ENCODE measurements around the gene C16orf95.

The C16orf95 gene

DNA sequence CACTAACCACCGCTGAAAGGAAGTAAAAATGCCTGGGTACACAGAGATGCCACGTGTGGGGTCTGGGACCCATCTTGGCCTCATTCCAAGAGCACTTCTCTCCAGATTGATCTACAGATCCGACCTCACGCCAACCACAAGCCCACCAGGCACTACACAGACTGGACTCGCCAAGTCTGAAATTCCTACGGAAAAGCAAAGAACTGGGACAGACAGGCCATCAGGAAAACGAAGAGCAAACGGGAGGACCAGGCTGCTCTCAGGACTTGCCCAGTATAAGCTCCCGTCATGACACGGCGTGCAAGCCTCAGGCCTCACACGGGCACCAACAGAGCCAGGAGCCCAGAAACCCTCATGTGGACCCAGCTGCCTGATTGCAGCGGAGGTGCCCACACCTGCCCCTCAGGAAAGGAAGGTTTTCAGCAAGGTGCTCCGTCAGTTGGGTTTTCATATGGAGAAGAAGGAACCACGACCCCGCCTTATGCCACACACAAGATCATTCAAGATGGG is 20.1 kb upstream of the C16orf95 start:
- ChIA-PET CTCF (interaction anchor here (1.0 kb wide), 1 partner anchor 58 kb away, joined by 4 read pairs; no protein-coding TSS in a partner anchor), POLR2A (ENCODE audit: low non-redundant PET) (no interaction called here)
- TF ChIP-seq, protein P1, sequence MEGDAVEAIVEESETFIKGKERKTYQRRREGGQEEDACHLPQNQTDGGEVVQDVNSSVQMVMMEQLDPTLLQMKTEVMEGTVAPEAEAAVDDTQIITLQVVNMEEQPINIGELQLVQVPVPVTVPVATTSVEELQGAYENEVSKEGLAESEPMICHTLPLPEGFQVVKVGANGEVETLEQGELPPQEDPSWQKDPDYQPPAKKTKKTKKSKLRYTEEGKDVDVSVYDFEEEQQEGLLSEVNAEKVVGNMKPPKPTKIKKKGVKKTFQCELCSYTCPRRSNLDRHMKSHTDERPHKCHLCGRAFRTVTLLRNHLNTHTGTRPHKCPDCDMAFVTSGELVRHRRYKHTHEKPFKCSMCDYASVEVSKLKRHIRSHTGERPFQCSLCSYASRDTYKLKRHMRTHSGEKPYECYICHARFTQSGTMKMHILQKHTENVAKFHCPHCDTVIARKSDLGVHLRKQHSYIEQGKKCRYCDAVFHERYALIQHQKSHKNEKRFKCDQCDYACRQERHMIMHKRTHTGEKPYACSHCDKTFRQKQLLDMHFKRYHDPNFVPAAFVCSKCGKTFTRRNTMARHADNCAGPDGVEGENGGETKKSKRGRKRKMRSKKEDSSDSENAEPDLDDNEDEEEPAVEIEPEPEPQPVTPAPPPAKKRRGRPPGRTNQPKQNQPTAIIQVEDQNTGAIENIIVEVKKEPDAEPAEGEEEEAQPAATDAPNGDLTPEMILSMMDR (conservative IDR thresholded peaks at IDR 0.05; ENCODE audit: low read depth): no peak
- H3K27ac ChIP-seq: no peak overlapping the region
- no peak for DNase-seq (ENCODE audit: low spot score)

DNA sequence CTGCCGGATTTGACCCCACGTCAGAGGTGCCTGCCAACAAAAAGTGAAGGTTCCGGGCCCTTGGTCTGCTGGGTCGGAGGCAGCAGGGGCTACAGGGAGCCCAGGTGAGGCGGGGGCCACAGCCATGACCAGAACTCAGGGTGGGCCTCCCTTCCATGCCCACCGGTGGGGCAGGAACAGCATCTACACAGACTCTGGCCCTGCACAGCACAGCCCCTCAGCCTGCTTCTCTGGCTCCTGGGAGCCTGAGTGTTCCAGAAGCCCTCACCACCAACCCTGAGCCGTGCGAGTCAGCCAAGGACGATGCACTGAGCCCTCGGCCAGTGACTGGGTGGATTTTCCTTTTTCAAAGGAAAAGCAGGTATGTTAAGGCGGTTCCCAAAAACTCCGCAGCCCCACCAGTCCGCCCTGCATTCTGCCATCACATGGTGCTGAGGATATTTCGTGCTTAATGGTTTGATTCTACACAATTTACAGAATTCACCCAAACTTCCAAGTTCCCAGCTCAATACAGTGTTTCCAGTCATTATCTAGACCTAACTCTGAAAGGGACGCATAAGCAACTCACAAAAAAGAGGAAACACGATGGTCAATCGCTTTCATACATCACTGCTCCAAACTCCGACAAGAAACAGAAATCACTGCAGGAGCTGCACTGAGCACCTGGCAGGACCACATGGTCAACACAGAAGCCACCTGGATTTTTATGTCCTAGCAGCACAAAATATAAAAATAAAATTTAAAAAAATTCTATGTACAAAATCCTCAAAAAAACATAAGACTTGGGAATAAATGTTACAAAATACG is 19.4 kb upstream of the C16orf95 start:
- TF ChIP-seq, protein P1 (conservative IDR thresholded peaks at IDR 0.05; ENCODE audit: low read depth): no peak
- CTCF ChIA-PET: interaction anchor here (1.0 kb wide), 1 partner anchor 58 kb away, joined by 4 read pairs; no protein-coding TSS in a partner anchor
- DNase-seq (ENCODE audit: low spot score): no peak
- POLR2A ChIA-PET (ENCODE audit: low non-redundant PET): no interaction called here
- H3K27ac ChIP-seq: no peak overlapping the region

DNA sequence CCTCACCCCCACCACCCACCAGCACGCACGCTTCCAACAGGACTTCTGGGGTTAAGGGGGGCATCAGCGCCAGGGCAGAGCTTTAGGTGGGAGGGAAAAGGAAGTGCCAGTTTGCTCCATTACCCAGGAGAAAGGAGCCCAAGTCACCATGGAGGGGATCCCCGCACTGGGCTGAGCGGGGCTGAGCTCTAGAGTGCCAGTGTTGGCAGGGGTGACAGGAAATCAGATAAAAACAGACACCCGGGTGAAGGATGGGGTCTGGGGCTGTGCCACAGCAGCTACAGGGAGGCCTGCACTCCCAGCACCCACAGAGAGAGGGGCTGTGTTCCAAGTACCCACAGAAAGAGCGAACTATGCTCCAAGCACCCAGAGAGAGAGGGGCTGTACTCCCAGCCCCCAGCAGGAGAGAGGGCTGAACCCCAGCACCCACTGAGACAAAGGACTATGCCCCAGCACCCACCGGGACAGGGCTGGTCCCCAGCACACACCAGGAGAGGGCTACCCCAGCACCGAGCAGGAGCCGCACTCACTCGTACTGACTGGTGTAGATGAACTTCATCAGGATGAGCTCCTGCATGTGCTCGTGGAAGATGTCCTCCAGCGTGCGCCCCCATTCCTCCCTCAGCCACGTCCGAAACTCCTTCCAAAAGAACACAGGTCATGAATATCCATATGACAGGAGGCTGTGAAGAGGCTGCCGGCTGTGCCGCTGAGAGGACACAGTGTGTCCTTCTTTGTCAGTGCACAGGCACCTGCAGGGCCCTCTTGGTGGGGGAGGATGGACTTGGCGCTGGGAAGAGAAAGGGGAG is 18.6 kb upstream of the C16orf95 start:
- H3K27ac ChIP-seq: no peak overlapping the region
- POLR2A ChIA-PET (ENCODE audit: low non-redundant PET): no interaction called here
- TF ChIP-seq, protein P1 (conservative IDR thresholded peaks at IDR 0.05; ENCODE audit: low read depth): no peak
- no peak for DNase-seq (ENCODE audit: low spot score)
- CTCF ChIA-PET: interaction anchor here (0.8 to 1.1 kb wide), 2 partner anchors 12 to 273 kb away, joined by 3 to 5 read pairs; no protein-coding TSS in a partner anchor

DNA sequence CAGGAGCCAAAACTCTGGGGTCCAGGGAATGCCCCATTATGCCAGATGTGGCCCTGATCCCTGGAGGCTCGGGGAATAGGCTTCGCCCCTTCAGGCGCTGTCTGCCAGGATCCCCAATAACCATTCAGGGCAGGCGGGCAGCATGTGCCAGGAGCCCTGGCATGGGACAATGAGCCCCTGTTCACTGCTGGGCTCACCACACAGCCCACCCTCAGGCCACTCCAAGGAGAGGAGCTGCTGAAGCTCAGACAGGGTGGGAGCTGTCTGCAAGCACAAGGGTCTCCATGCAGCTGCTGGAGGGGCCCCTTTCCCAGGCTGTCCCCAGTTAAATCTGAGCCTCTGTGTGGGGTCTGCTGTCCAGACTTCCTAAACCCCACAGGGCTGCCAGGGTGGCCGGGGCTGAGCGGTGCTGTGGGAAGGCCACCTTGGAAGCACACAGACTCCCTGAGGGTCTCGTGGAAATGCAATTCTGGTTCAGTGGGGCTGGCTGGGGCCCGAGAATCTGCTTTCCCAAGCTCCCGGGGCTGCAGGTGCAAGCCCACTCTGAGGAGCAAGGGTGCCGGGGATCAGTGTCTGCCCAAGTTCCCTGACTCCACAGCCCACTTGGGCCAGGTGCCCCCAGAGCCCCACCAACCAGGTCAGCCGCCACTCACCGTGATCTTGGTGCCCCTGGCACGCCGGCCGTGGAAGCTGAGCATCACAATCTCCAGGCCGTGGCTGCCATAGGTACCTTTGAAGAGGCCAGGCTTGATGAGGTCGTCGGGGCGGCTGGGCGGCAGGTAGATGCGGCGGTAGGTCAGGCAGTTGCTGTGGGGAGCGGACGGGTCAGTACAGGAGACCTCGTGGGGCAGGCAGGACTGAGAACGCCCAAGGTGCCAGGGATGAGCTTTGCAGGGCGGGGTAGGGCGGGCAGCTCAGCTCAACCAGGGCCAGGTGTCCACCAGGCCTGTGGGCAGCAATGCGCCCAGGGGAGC is 17.7 kb upstream of the C16orf95 start:
- POLR2A ChIA-PET (ENCODE audit: low non-redundant PET): no interaction called here
- CTCF ChIA-PET: interaction anchor here (0.6 to 1.7 kb wide), 5 partner anchors 10 to 1468 kb away, joined by 3 to 6 read pairs (median 4); no protein-coding TSS in a partner anchor

DNA sequence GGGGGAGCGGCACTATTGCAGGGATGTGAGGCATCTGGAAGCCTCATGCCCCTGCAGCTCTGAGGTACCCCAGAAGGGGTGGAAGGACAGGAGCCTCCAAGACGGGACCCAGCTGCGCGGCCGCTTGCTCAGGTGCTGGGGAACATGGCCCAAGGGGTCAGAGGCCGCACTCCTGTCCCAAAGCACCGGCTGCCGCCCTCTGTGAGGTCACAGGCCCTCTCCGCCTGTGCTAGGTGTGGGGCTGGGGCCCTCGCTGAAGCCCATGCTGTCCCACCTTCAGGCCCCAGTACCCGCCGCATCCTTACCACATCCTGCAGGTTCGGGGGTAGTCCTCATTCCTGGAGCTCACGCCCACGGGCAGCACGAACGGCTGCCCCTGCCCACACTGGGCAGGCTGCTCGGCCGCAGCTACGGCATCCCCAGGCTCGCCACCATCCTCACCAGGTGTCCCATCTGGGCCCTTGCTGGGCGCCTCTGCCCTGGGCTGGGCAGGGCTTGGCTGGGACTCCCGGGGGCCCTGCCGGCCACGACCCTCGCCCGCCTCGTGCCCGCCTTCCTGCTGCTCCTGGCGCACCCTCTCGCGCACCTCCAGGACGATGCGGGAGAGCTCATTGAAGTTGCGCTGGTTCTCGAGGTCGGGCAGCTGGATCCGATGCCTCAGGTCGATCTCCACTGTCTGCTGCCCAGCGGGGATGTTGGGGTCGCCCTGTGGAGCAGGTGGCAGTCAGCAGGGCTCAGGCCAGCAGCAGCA is 16.6 kb upstream of the C16orf95 start:
- DNase-seq (ENCODE audit: low spot score): no peak
- ChIA-PET CTCF (interaction anchor here (0.8 to 1.7 kb wide), 2 partner anchors 9 to 1063 kb away, joined by 3 to 6 read pairs; no protein-coding TSS in a partner anchor), POLR2A (ENCODE audit: low non-redundant PET) (no interaction called here)

More for the DNA sequence above, 17.7 kb upstream of the C16orf95 start:
- no peak for DNase-seq (ENCODE audit: low spot score)
- H3K27ac ChIP-seq: no peak overlapping the region
- TF ChIP-seq, protein P1 (conservative IDR thresholded peaks at IDR 0.05; ENCODE audit: low read depth): no peak

More for the DNA sequence above, 16.6 kb upstream of the C16orf95 start:
- TF ChIP-seq, protein P1 (conservative IDR thresholded peaks at IDR 0.05; ENCODE audit: low read depth): no peak
- H3K27ac ChIP-seq: no peak overlapping the region

Measured in RWPE1 (cell line).